Measurements from ENCODE around the gene CBR3. TPM values are rescaled to one million over a fixed set of nuclear protein-coding genes. Genes with fewer than 3 reads are reported as not detected.

The CBR3 gene
- total and polyA plus RNA-seq, 9 of the 15 experiments (the other 6 are each of a cell fraction or from before 2014, with no cell fraction given): not detected

- no peak for TF ChIP-seq ZNF449 (CRISPR knock-in tag; IDR thresholded peaks at IDR 0.05)
- TF ChIP-seq MAZ (CRISPR knock-in tag; conservative IDR thresholded peaks at IDR 0.05 in 1 of 2, IDR thresholded peaks at IDR 0.05 in 1 of 2): peak in 1 of 2 experiments; percentile 39; a peak in 1 of 4 replicates
These were observed 51.9 kb downstream of the CBR3 start (continued) for GRCh38 chr21:36186506-36187399.

DNA sequence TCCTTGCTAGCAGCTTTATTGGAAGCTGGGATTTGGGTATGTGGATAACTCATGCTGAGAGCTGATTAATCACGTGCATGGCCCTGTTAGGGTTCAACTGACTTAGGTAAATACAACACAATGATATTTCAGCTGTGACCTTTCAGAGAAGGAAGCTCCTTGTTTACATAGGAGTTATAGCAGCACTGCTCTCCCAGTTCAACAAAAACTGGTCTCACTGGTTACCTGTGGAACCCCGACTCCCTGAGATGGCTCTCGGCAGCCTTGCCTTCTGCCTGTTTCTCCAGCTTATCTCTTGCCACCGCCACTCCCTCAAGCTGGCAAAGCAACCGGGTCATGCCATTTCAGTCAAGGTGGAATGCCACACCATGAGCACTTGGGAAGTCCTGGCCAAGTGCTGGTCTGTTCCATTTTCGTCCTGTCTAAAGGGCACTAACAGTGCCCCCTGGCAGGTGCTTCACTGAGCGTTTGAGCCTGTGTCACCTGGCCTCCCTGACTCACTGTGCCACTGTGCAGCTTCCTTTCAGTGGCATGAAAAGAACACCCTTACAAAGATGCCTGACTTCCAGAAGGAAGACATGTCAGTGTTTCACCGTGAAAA, 53.3 kb downstream of the CBR3 start:
- BruUV-seq (replicated peaks): no TSS peak
- peaks cover 31 to 52% of the 10 kb centered on the region in 2 experiments; a peak in 4 of 5 replicates for H3K27me3 ChIP-seq (ENCODE audit: control insufficient read depth in 2 of 2, insufficient read depth in 2 of 2, low read length in 2 of 2)
- no peak overlapping the region for H2AFZ ChIP-seq (ENCODE audit: low read depth, low read length)
- no peak overlapping the region for H3K4me2 ChIP-seq (ENCODE audit: insufficient read depth, low read length)
- H3K27ac ChIP-seq (ENCODE audit: extremely low read depth, low read depth, low read length): no peak overlapping the region
- H4K20me1 ChIP-seq (replicated peaks; ENCODE audit: control insufficient read depth, insufficient read depth, low read length): 0 out of 2 replicates have a peak, but pooled peaks cover 5% of the 10 kb centered on the region
- intact Hi-C loops (cut with micrococcal nuclease): no loop called here
- H3K9me3 ChIP-seq (replicated peaks; ENCODE audit: control insufficient read depth, insufficient read depth, low read depth, low read length): no peaks in the 10 kb centered on the region
- peaks cover 0 to 3% of the 10 kb centered on the region in 2 experiments; a peak in 1 of 5 replicates for H3K4me1 ChIP-seq (replicated peaks in 1 of 2; ENCODE audit: control insufficient read depth in 2 of 2, insufficient read depth in 2 of 2, low read length in 2 of 2)
- no peak overlapping the region for H3K9ac ChIP-seq (ENCODE audit: insufficient read depth in 1 of 2, low read depth in 2 of 2, low read length in 2 of 2)
- ChIA-PET POLR2A (interaction anchor here (0.7 to 1.2 kb wide), 4 partner anchors 9 to 57 kb away, joined by 3 read pairs; no protein-coding TSS in a partner anchor), CTCF (ENCODE audit: low intra/inter-chr PET ratio) (no interaction called here)
- in situ Hi-C loops (cut with MboI): no loop called here
- no peaks in the 10 kb centered on the region for H3K36me3 ChIP-seq (ENCODE audit: control insufficient read depth, insufficient read depth, low read length)
- WGBS (ENCODE audit: insufficient coverage, low coverage, missing lambda C conversion rate): 2% methylated on average over 8 of the region's 8 CpGs
- no peak overlapping the region for H3K4me3 ChIP-seq
- ATAC-seq: no peak
- no peak for FAIRE-seq
- no peaks in the 10 kb centered on the region for H3K79me2 ChIP-seq (ENCODE audit: control insufficient read depth, insufficient read depth, low read length)
- no peaks in the 10 kb centered on the region for H3K9me1 ChIP-seq (ENCODE audit: control insufficient read depth, insufficient read depth, low read length)
- DNase-seq (ENCODE audit: extremely low read depth in 1 of 4, low spot score in 3 of 4): no peak
- TF ChIP-seq SUPT5H (IDR thresholded peaks at IDR 0.05): no peak
- no peak for TF ChIP-seq ETV1 (tag; conservative IDR thresholded peaks at IDR 0.05; ENCODE audit: low read depth)
- TF ChIP-seq, protein P1, sequence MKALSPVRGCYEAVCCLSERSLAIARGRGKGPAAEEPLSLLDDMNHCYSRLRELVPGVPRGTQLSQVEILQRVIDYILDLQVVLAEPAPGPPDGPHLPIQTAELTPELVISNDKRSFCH (CRISPR knock-in tag; IDR thresholded peaks at IDR 0.05): no peak
- TF ChIP-seq, protein P1 (tag; IDR thresholded peaks at IDR 0.05): peak; percentile 79; the same call in 1 of the 2 replicates
- no peak for TF ChIP-seq HNRNPL (IDR thresholded peaks at IDR 0.05; ENCODE audit: low read depth, low read length)
- TF ChIP-seq ZKSCAN3 (CRISPR knock-in tag; IDR thresholded peaks at IDR 0.05): no peak
- TF ChIP-seq, protein P2, sequence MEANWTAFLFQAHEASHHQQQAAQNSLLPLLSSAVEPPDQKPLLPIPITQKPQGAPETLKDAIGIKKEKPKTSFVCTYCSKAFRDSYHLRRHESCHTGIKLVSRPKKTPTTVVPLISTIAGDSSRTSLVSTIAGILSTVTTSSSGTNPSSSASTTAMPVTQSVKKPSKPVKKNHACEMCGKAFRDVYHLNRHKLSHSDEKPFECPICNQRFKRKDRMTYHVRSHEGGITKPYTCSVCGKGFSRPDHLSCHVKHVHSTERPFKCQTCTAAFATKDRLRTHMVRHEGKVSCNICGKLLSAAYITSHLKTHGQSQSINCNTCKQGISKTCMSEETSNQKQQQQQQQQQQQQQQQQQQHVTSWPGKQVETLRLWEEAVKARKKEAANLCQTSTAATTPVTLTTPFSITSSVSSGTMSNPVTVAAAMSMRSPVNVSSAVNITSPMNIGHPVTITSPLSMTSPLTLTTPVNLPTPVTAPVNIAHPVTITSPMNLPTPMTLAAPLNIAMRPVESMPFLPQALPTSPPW (CRISPR knock-in tag; IDR thresholded peaks at IDR 0.05): no peak
- TF ChIP-seq FOXA3 (CRISPR knock-in tag; conservative IDR thresholded peaks at IDR 0.05 in 1 of 2, IDR thresholded peaks at IDR 0.05 in 1 of 2): peak in 1 of 2 experiments; percentile 57; a peak in 2 of 4 replicates
- no peak for TF ChIP-seq GABPA (tag; conservative IDR thresholded peaks at IDR 0.05; ENCODE audit: low read depth)
- TF ChIP-seq, protein P3, sequence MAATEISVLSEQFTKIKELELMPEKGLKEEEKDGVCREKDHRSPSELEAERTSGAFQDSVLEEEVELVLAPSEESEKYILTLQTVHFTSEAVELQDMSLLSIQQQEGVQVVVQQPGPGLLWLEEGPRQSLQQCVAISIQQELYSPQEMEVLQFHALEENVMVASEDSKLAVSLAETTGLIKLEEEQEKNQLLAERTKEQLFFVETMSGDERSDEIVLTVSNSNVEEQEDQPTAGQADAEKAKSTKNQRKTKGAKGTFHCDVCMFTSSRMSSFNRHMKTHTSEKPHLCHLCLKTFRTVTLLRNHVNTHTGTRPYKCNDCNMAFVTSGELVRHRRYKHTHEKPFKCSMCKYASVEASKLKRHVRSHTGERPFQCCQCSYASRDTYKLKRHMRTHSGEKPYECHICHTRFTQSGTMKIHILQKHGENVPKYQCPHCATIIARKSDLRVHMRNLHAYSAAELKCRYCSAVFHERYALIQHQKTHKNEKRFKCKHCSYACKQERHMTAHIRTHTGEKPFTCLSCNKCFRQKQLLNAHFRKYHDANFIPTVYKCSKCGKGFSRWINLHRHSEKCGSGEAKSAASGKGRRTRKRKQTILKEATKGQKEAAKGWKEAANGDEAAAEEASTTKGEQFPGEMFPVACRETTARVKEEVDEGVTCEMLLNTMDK (IDR thresholded peaks at IDR 0.05; ENCODE audit: borderline replicate concordance, insufficient read depth, low read depth, low read length, poor library complexity, severe bottlenecking): no peak

Measured in K562 (cell line).